Measurements from ENCODE around the gene NDFIP1.
"Not testable (repeated sequence)": the region's sequence is repeated elsewhere in the genome, so short reads cannot be mapped to it uniquely, and the experiment has no call there.

The NDFIP1 gene

DNA sequence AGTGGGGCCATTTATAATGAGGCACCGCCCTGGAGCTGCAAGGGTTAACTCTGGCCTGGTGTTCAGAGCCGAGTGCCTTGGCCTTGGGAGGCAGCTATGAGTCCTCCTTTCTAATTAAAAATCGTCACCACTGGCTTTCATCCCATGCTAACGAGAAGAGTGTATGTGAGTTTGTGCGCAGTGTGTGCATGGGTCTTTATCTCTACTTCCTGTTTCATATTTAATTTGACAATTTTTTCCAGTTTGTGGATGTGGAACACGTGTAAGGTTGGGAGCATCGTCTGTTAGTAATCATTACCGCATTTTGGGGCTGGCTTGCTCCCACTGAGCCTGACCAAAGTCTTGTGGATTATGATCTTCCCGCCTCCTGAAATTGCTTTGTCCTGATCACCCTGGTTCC, 76.4 kb downstream of the NDFIP1 start:
- DNase-seq (ENCODE audit: low read depth) = no peak
- TF ChIP-seq, protein P1, sequence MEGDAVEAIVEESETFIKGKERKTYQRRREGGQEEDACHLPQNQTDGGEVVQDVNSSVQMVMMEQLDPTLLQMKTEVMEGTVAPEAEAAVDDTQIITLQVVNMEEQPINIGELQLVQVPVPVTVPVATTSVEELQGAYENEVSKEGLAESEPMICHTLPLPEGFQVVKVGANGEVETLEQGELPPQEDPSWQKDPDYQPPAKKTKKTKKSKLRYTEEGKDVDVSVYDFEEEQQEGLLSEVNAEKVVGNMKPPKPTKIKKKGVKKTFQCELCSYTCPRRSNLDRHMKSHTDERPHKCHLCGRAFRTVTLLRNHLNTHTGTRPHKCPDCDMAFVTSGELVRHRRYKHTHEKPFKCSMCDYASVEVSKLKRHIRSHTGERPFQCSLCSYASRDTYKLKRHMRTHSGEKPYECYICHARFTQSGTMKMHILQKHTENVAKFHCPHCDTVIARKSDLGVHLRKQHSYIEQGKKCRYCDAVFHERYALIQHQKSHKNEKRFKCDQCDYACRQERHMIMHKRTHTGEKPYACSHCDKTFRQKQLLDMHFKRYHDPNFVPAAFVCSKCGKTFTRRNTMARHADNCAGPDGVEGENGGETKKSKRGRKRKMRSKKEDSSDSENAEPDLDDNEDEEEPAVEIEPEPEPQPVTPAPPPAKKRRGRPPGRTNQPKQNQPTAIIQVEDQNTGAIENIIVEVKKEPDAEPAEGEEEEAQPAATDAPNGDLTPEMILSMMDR (IDR thresholded peaks at IDR 0.05; ENCODE audit: insufficient read depth, low read depth, low read length, missing control alignments) = no peak
- H3K4me3 ChIP-seq (ENCODE audit: low read length) = no peak overlapping the region

DNA sequence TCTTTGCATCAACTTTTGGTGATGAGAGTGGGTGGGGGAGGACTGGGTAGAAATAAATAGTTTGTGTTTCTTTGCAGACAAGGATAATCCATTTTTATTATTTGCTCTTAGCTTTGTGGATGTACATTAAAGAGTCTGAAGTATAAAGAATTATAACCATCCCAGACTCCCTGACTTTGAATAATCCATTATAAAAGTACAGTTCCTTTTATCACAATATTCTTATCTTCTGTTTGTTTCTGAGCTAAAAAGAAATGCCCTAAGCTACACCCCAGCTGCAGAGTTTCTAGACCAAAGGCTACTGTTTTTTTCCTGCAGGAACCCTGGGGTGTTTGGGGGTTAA, 77.9 kb downstream of the NDFIP1 start:
- DNase-seq (ENCODE audit: low read depth) = no peak
- TF ChIP-seq, protein P1 (IDR thresholded peaks at IDR 0.05; ENCODE audit: insufficient read depth, low read depth, low read length, missing control alignments) = no peak
- H3K4me3 ChIP-seq (ENCODE audit: low read length) = no peak overlapping the region

DNA sequence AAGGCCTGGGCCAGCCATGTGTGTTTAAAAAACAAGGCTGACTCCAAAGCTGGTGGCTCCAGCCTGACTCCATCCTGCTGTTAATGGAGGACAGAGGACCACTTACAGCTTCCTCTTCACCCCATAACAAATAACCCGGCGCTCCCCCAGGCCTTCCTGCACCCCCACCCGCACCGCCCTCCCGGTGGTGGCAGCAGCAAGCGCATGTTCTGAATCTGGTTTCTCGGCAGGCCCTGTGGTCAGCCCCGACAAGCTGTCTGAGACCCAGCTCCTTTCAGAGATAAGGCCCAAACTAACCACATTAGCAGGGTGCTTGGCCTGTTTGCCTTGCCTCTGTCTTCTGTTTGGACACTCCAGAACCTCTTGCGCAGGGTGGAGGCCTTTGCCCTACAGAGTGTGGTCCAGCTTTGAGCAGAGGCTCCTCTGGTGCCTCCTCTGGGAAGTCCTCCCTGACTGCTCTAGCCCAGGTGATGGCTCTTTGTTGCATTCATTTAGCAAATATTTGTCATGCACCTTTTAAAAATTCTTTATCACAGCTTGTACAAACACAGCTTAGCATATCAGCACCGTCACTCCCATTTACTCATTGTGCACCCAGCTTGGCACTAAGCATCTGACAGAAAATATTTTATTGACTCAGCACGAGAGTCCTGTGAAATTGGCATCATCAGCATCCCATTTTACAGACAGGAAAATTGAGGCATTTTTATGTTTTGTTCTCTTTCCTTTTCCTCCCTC, 78.4 kb downstream of the NDFIP1 start:
- no peak for DNase-seq (ENCODE audit: low read depth)
- TF ChIP-seq, protein P1 (IDR thresholded peaks at IDR 0.05; ENCODE audit: insufficient read depth, low read depth, low read length, missing control alignments) = no peak
- no peak overlapping the region for H3K4me3 ChIP-seq (ENCODE audit: low read length)

DNA sequence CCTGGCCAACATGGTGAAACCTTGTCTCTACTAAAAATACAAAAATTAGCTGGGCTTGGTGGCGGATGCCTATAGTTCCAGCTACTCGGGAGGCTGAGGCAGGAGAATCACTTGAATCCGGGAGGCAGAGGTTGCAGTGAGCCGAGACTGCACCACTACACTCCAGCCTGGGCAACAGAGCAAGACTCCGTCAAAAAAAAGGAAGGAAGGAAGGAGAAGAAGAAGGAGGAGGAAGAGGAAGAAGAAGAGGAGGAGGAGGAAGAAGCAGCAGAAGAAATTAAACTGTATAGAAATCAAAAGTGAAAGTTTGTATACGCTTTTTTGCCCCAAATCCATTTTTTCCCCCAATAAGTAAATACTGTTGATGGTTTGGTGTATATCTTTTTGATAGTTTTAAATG, 80.1 kb downstream of the NDFIP1 start:
- not testable (repeated sequence) for DNase-seq (ENCODE audit: low read depth); H3K4me3 ChIP-seq (ENCODE audit: low read length)

DNA sequence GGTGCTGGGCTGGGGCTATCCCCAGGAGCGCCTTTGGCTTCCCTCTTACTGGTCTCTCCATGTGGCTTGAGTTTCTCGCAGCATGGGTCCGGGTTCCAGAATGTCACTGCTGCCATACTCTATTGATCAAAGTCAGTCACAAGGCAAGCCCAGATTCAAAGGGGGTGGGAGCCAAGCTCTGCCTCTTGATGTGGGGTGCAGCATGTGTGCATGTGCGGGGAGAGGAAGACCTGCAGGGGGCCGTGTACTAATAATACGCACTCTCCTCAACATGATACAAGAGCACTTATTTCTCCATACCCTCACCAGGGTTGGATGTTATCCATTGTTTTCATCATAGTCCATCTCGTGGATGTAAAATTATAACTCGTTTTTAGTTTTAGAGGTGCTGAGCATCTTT, 81.2 kb downstream of the NDFIP1 start:
- no peak for DNase-seq (ENCODE audit: low read depth)
- TF ChIP-seq, protein P1 (IDR thresholded peaks at IDR 0.05; ENCODE audit: insufficient read depth, low read depth, low read length, missing control alignments) = no peak
- H3K4me3 ChIP-seq (ENCODE audit: low read length) = no peak overlapping the region

DNA sequence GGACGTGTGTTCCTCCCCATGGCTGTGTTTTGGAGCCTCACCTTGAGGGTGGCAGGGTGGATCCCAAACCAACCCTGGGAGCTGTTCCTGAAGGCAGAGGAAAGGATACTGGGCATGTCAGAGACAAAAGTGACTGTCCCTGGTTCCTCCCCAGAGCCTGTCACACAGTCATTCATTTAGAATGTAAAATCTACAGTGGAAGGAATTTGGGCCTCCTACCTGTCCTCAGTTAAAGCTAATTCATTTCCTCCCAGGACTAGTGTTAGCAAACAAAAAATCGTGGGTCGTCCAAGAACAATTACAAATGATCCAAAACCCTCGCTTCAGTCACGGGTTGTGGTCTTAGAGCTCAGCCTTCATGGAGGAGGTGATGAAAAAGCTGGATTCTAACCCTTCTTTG, 83.2 kb downstream of the NDFIP1 start:
- no peak for DNase-seq (ENCODE audit: low read depth)
- TF ChIP-seq, protein P1 (IDR thresholded peaks at IDR 0.05; ENCODE audit: insufficient read depth, low read depth, low read length, missing control alignments) = no peak
- H3K4me3 ChIP-seq (ENCODE audit: low read length) = no peak overlapping the region

DNA sequence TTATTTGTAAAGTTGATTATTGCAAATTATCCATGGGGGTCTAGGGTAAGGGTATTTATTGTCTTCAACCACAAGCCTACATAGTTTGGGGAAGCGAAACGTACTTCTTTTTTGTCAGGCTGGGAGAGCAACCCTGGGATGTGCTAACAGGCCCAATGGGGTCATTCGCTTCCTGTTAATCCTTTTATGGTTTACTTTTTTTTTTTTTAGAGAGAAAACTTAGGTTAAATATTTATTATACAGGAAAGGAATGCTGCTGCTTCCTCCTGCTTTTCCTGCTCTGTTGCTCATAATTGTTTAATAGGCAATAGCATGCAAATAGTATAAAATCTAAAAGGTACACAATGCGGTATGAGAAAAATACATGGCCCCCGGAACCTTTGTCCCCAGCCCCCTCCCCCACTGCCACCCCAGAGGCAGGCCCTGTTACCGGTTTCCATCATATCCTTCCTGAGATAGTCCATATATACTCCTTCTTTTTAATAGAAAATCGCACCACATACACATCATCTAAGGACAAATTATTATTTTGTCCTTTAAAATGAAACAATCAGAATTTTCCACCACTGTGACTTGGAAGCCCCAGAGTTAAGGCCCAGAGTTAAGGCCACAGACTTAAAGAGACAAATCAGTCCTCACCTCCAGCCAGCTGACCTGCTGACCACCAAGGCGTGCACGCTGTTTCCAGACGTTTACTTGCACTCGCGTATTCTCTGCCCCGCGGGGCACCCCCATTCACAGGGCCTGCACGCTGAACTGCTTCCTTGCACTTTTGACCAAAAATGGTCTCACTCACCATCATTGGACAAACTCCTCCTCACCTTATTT, 83.9 kb downstream of the NDFIP1 start:
- TF ChIP-seq, protein P1 (IDR thresholded peaks at IDR 0.05; ENCODE audit: insufficient read depth, low read depth, low read length, missing control alignments) = no peak
- DNase-seq (ENCODE audit: low read depth) = no peak
- no peak overlapping the region for H3K4me3 ChIP-seq (ENCODE audit: low read length)

Measured in epithelial cell of esophagus (primary cell).